HUES6 (cell line): Measurements from ENCODE around the gene ATMIN.

ENCODE experiments used
- H3K27ac ChIP-seq: 2 replicates; pipeline ENCODE4 v1.7.0; 2013; ENCODE audit warnings: low read depth, mild to moderate bottlenecking, low read length, inconsistent platforms
- H3K27me3 ChIP-seq: 2 replicates; pipeline ENCODE4 v1.6.1; 2013; ENCODE audit warnings: low read length; ENCODE audit not compliant: control insufficient read depth, insufficient read depth
- H3K36me3 ChIP-seq: 2 replicates; pipeline ENCODE4 v1.6.1; 2013; ENCODE audit warnings: low read length; ENCODE audit not compliant: control insufficient read depth, insufficient read depth
- H3K4me1 ChIP-seq: 2 replicates; pipeline ENCODE4 v1.6.1; 2013; ENCODE audit warnings: low read length; ENCODE audit not compliant: control insufficient read depth, insufficient read depth
- H3K4me3 ChIP-seq: 2 replicates; pipeline ENCODE4 v1.5.1; 2013; ENCODE audit warnings: low read depth, low read length
- H3K9ac ChIP-seq: one replicate; pipeline ENCODE4 v1.6.1; 2013; ENCODE audit warnings: mild to moderate bottlenecking, low read length
- H3K9me3 ChIP-seq: 2 replicates; pipeline ENCODE4 v1.6.1; 2013; ENCODE audit warnings: low read depth, low read length; ENCODE audit not compliant: control insufficient read depth, insufficient read depth

The ATMIN gene

GRCh38 chr16:81035398-81035974, at the start of gene ATMIN:
ATMIN (plus strand) TSS chr16:81035842; CDS start chr16:81035871, 29 bp downstream.
- H3K27me3 ChIP-seq = no peaks in the 10 kb centered on the region
- H3K9me3 ChIP-seq = peaks cover 6% of the 10 kb centered on the region
- H3K36me3 ChIP-seq = peaks cover 28% of the 10 kb centered on the region
- peak within 1 kb of the TSS; percentile 76 for H3K4me3 ChIP-seq
- peaks cover 9% of the 10 kb centered on the region for H3K4me1 ChIP-seq
- no peak within 1 kb of the TSS for H3K27ac ChIP-seq
- peak within 1 kb of the TSS; percentile 87 for H3K9ac ChIP-seq

- Histone ChIP-seq H3K9ac (no peak overlapping the region), H3K27ac (no peak overlapping the region), H3K9me3 (no peaks in the 10 kb centered on the region), H3K4me1 (peaks cover 38% of the 10 kb centered on the region), H3K36me3 (peaks cover 6% of the 10 kb centered on the region), H3K4me3 (no peak overlapping the region), H3K27me3 (no peaks in the 10 kb centered on the region)
These were observed 49.1 kb upstream of the ATMIN start for GRCh38 chr16:80986557-80986956.

GRCh38 chr16:80988756-80989155, 46.9 kb upstream of the ATMIN start:
- H3K36me3 ChIP-seq = peaks cover 9% of the 10 kb centered on the region
- H3K9ac ChIP-seq = no peak overlapping the region
- no peak overlapping the region for H3K27ac ChIP-seq
- H3K4me3 ChIP-seq = no peak overlapping the region
- peaks cover 38% of the 10 kb centered on the region for H3K4me1 ChIP-seq
- no peaks in the 10 kb centered on the region for H3K9me3 ChIP-seq
- no peaks in the 10 kb centered on the region for H3K27me3 ChIP-seq

- Histone ChIP-seq H3K9me3 (no peaks in the 10 kb centered on the region), H3K4me1 (peaks cover 36% of the 10 kb centered on the region), H3K36me3 (peaks cover 9% of the 10 kb centered on the region), H3K9ac (no peak overlapping the region), H3K27ac (no peak overlapping the region), H3K4me3 (no peak overlapping the region), H3K27me3 (no peaks in the 10 kb centered on the region)
These were observed 45.8 kb upstream of the ATMIN start for GRCh38 chr16:80989801-80990200.

- peaks cover 9% of the 10 kb centered on the region for H3K36me3 ChIP-seq
- H3K27ac ChIP-seq = no peak overlapping the region
- H3K27me3 ChIP-seq = no peaks in the 10 kb centered on the region
- no peak overlapping the region for H3K9ac ChIP-seq
- H3K9me3 ChIP-seq = no peaks in the 10 kb centered on the region
- H3K4me3 ChIP-seq = no peak overlapping the region
- peaks cover 30% of the 10 kb centered on the region for H3K4me1 ChIP-seq
These were observed 45.1 kb upstream of the ATMIN start for GRCh38 chr16:80990577-80990976.

- Histone ChIP-seq H3K27ac (no peak overlapping the region), H3K27me3 (no peaks in the 10 kb centered on the region), H3K4me1 (peaks cover 26% of the 10 kb centered on the region), H3K36me3 (peaks cover 9% of the 10 kb centered on the region), H3K9ac (no peak overlapping the region), H3K4me3 (no peak overlapping the region), H3K9me3 (no peaks in the 10 kb centered on the region)
These were observed 44.7 kb upstream of the ATMIN start for GRCh38 chr16:80990978-80991377.

- Histone ChIP-seq H3K9me3 (no peaks in the 10 kb centered on the region), H3K27ac (no peak overlapping the region), H3K9ac (no peak overlapping the region), H3K27me3 (no peaks in the 10 kb centered on the region), H3K4me1 (peaks cover 18% of the 10 kb centered on the region), H3K36me3 (peaks cover 9% of the 10 kb centered on the region), H3K4me3 (no peak overlapping the region)
These were observed 43.7 kb upstream of the ATMIN start for GRCh38 chr16:80991792-80992430.

GRCh38 chr16:80992676-80993293, 42.9 kb upstream of the ATMIN start:
- no peak overlapping the region for H3K27ac ChIP-seq
- no peak overlapping the region for H3K4me3 ChIP-seq
- no peak overlapping the region for H3K9ac ChIP-seq
- peaks cover 9% of the 10 kb centered on the region for H3K36me3 ChIP-seq
- no peaks in the 10 kb centered on the region for H3K27me3 ChIP-seq
- H3K9me3 ChIP-seq = no peaks in the 10 kb centered on the region
- H3K4me1 ChIP-seq = peaks cover 9% of the 10 kb centered on the region

GRCh38 chr16:80993307-80993706, 42.3 kb upstream of the ATMIN start:
- H3K27ac ChIP-seq = peak overlapping the region; percentile 39; the same call in 1 of the 2 replicates
- no peak overlapping the region for H3K9ac ChIP-seq
- no peaks in the 10 kb centered on the region for H3K27me3 ChIP-seq
- no peak overlapping the region for H3K4me3 ChIP-seq
- H3K4me1 ChIP-seq = peaks cover 4% of the 10 kb centered on the region
- no peaks in the 10 kb centered on the region for H3K9me3 ChIP-seq
- H3K36me3 ChIP-seq = peaks cover 9% of the 10 kb centered on the region

GRCh38 chr16:80993834-80994233, 41.8 kb upstream of the ATMIN start:
- H3K4me1 ChIP-seq = peaks cover 1% of the 10 kb centered on the region; the same call in 1 of the 2 replicates
- no peaks in the 10 kb centered on the region for H3K9me3 ChIP-seq
- H3K36me3 ChIP-seq = peaks cover 9% of the 10 kb centered on the region
- H3K9ac ChIP-seq = no peak overlapping the region
- no peaks in the 10 kb centered on the region for H3K27me3 ChIP-seq
- no peak overlapping the region for H3K4me3 ChIP-seq
- peak overlapping the region; percentile 39; the same call in 1 of the 2 replicates for H3K27ac ChIP-seq

- Histone ChIP-seq H3K27me3 (no peaks in the 10 kb centered on the region), H3K27ac (no peak overlapping the region)
These were observed 41.2 kb upstream of the ATMIN start for GRCh38 chr16:80994451-80994850.

More at GRCh38 chr16:80994451-80994850, 41.2 kb upstream of the ATMIN start:
- Histone ChIP-seq H3K36me3 (peaks cover 9% of the 10 kb centered on the region), H3K9ac (no peak overlapping the region), H3K4me3 (no peak overlapping the region), H3K4me1 (no peaks in the 10 kb centered on the region; the same call in 1 of the 2 replicates), H3K9me3 (no peaks in the 10 kb centered on the region)
